HG03558 (cell line): ENCODE data around the gene GLB1L2.
"Not testable (repeated sequence)": the region's sequence is repeated elsewhere in the genome, so short reads cannot be mapped to it uniquely, and the experiment has no call there.

Experiments
- ATAC-seq: cut with Tn5 transposase; IDR thresholded peaks from one replicate; pipeline ENCODE4 v1.9.1; 2021; ENCODE audit warnings: moderate number of reproducible peaks; ENCODE audit not compliant: unreplicated experiment; ENCODE audit errors: extremely low read depth

The GLB1L2 gene

DNA sequence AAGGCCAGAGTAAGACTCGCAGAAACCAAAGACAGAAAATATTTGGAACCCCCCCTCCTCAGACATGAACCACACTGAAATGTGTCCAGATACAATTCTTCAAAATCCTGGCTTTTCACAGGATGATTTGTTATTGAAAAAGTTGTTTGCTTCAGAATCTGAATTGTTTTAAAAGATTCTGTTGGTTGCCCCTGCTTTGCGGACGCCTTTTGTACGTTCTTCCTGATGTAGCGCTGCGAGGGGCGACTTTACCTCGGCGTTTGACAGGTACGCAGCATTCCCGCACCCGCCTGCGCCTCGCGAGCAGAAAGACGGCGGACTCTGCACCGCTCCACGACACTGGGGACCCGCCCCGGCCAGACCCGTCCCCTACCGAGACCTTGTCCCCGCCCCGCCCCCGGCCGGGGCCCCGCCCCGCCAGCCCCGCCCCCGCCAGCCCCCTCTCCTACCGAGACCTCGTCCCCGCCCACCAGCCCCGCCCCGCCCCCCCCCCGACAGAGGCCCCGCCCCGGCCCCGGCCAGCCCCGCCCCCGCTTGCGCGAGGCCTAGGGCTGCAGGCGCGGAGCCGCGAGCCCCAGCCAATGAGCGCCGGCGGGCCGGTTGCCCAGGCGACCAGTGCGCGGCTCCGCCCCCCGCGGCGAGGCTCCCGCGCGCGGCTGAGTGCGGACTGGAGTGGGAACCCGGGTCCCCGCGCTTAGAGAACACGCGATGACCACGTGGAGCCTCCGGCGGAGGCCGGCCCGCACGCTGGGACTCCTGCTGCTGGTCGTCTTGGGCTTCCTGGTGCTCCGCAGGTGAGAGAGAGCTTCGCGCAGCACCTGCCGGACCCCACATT, at the start of gene GLB1L2:
Gene GLB1L2, plus strand, starts transcription at position 635 of the 835 bp plus-strand sequence. Its CDS starts 74 bp downstream, at position 709.
- no peak for ATAC-seq

GRCh38 chr11:134282121-134283045, 49.4 kb upstream of the GLB1L2 start:
- ATAC-seq, result no peak

DNA sequence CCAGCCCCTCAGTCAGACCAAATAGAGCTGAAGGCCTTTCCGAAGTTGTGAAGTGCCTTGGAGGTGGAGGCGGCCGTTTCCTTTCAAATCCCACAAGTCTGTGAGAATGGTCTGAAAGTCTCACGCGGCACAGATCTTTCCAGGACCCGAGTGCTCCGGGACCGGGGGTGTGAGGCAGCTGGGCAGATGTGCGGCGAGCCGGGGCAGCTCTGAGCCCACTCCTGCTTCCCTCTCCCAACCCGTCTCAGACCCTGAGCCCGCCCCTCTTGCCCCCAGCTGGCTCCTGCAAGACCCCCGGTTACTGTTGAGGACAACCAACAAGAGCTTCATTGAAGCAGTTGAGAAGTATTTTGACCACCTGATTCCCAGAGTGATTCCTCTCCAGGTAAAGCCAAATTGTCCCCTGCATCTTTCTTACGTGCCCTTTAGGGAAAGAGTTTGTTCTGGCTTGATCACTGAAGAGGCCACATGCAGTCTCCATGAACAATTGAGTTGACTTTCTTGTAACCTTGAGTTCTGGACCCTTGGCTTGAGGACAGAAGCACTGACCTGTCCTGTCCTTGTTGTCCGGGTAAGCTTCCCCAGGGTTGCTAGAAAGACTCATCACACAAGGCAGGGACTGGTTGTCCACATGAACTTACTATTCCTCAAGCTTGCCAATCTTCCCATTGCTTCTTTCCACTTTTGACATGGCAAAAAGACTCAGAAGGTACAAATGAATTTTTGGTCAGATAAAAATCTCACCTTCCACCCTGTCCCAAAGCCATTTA, 48.1 kb upstream of the GLB1L2 start:
- no peak for ATAC-seq

DNA sequence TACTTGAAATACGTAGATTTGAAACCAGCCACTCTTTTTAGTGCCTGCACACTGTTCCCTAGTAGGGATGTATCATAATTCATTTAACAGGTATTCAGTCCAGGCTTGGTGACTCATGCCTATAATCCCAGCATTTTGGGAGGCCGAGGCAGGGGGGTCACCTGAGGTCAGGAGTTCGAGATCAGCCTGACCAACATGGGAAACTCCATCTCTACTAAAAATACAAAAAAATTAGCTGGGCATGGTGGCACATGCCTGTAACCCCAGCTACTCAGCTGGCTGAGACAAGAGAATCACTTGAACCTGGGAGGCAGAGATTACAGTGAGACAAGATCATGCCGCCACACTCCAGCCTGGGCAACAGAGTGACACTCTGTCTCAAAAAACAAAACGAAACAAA, 47.4 kb upstream of the GLB1L2 start:
- ATAC-seq, result not testable (repeated sequence)

GRCh38 chr11:134287561-134287960, 44.2 kb upstream of the GLB1L2 start:
- no peak for ATAC-seq

- ATAC-seq, result no peak
Measured at GRCh38 chr11:134288486-134288885, 43.3 kb upstream of the GLB1L2 start.

DNA sequence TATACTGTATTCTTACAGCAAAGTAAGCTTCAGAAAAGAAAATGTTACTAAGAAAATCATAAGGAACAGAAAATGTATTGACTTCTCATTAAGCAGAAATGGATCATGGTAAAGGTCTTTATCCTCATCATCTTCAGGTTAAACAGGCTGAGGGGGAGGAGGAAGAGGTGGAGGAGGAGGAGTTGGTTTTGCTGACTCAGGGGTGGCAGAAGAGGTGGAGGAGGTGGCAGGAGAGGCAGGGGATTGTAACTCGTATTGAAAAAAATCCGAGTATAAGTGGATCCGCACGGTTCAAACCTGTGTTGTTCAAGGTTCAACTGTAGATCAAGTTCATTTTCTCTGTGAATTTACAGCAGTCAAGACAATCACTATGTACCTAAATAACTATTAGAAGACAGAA, 42.6 kb upstream of the GLB1L2 start:
- no peak for ATAC-seq

DNA sequence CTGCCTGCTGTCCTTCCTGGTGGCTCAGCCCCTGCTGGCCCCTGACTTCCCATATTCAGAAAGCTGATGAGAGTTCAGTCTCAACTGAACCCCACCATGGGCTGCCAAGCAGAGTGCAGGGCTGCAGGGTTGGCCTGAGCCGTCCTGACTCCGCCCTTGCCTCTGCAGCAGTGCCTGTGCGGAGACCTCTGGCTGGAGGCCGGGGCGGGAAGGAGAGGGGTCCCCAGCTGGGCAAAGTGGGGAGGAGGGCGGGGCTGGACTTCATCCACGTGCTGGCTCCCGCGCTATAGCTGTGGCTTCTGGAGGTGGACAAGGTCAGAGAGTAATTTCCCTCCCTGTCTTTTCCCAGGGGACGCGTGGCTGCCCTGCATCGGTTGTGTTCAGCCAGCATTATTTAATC, 42.0 kb upstream of the GLB1L2 start:
- no peak for ATAC-seq

DNA sequence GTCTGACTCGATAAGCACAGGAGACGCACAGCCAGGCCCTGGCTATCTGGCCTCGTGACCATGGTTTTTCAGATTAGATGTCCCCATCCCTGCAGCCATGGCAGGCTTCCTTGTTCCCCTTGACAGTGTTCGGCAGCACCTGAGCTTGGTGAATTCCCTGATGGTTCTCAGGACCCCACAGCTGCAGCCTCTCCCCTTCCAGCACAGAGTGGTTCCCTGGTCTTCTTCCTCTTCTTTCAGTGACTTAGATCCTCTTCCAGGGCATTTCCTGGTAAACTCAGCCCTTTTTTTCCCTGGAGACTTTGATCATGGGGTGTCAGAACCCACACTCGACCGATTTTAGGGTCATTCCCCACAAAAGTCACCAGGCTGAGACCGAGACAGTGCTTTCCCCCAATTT, 41.1 kb upstream of the GLB1L2 start:
- no peak for ATAC-seq

GRCh38 chr11:134291196-134291595, 40.6 kb upstream of the GLB1L2 start:
- no peak for ATAC-seq

DNA sequence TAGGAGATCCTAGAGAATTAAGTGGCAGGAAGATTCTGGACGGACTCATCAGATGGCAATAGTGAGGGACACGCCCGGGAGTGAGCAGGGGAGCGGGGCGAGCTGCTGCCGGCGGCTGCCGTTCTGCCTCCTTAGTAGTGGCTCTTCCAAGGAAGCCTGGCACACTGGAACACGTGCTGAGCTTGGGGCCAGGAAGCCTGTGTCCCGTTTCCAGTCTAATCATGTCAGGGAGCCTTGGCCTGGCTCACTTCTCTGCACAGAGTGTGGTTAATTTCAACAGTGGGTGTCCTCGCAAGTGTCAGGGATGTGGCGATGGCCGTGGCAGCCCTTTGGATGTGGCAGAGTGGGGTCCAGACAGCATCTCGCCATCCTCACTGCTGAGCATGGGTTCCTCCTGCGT, 39.1 kb upstream of the GLB1L2 start:
- no peak for ATAC-seq

- ATAC-seq, result no peak
Measured at GRCh38 chr11:134293119-134294113, 38.4 kb upstream of the GLB1L2 start.

- no peak for ATAC-seq
Measured at GRCh38 chr11:134294664-134295063, 37.1 kb upstream of the GLB1L2 start.

DNA sequence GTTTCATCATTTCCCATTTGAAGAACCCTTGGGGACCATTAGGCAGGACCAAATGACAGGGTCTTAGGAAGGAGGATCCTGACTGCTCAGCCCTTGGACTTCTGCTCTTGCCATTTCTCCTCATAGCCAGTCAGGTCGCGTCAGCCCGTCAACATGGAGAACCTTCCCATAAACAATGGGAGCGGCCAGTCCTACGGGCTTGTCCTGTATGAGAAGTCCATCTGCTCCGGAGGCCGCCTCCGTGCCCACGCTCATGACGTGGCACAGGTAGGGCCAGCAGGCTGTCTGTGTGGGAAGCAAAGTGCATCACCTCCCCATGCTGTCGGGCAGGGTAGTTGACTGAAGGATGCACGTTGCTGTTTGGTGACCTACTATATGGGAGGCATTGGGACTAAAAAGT, 19.6 kb upstream of the GLB1L2 start:
- ATAC-seq, result no peak

DNA sequence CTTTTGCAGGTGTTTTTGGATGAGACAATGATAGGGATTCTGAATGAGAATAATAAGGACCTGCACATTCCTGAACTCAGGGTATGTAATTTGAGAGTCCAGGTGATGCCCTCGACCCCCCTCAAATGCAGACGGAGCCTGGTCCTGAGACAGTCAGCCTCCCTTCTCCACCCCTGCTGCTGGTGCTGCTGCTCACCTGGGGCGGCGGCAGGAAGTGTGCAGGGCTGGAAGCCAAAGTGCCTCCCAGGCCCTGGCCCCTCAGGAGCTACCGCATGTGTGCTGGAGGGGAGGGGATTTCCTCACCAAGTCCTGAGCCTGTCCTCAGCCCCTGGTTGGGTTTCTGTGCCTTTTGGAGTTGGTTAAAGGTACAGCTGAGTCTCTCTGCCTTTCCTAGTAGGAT, 19.0 kb upstream of the GLB1L2 start:
- ATAC-seq, result no peak

GRCh38 chr11:134313379-134313778, 18.4 kb upstream of the GLB1L2 start:
- no peak for ATAC-seq

- no peak for ATAC-seq
Measured at GRCh38 chr11:134313821-134314607, 17.8 kb upstream of the GLB1L2 start.

DNA sequence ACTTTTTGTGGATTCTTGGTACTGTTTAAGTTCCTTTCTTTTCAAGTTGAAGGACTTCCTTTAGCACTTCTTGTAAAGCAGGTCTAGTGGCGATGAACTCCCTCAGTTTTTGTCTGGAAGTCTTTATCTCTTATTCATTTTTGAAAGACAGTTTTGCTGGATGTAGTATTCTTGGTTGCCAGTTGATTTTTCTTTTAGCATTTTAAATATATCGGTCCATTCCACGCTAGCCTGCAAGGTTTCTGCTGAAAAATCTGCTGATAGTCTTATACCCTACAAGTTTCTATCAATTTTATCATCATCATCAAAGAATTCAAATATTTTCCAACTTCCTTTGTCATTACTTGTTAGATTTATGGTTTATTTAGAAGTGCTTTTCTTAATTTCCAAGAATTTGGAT, 14.7 kb upstream of the GLB1L2 start:
- no peak for ATAC-seq

GRCh38 chr11:134321373-134321772, 10.4 kb upstream of the GLB1L2 start:
- ATAC-seq, result not testable (repeated sequence)
